Fibroblast of lung (primary cell): ENCODE results near the gene SPP1. TPM values are rescaled to one million over a fixed set of nuclear protein-coding genes. Genes with fewer than 3 reads are reported as not detected.
A peak's percentile ranks its signal among the peaks of the same experiment; 100 is the strongest.

ENCODE experiments used
- DNase-seq, 2 donors: peaks; one replicate each; pipeline versions ENCODE4 v3.0.0 to v3.0.0-alpha.2; 2010; ENCODE audit warnings: low read depth in 2 of 2
- H2AFZ ChIP-seq: 2 replicates; pipeline ENCODE4 v1.5.1; 2012; ENCODE audit warnings: low read length, control low read depth, inconsistent platforms
- H3K27ac ChIP-seq: 2 replicates; pipeline ENCODE4 v1.5.1; 2011; ENCODE audit warnings: low read length, control low read depth; ENCODE audit not compliant: insufficient read depth
- H3K27me3 ChIP-seq: 2 replicates; pipeline ENCODE4 v1.5.1; 2011; ENCODE audit warnings: mild to moderate bottlenecking, low read length; ENCODE audit not compliant: control insufficient read depth, insufficient read depth
- H3K36me3 ChIP-seq: 2 replicates; pipeline ENCODE4 v1.5.1; 2011; ENCODE audit warnings: low read length; ENCODE audit not compliant: control insufficient read depth, insufficient read depth
- H3K4me1 ChIP-seq: 2 replicates; pipeline ENCODE4 v1.5.1; 2011; ENCODE audit warnings: low read length; ENCODE audit not compliant: control insufficient read depth, insufficient read depth; ENCODE audit errors: extremely low read depth
- H3K4me2 ChIP-seq: 2 replicates; pipeline ENCODE4 v1.5.1; 2011; ENCODE audit warnings: low read length, control low read depth; ENCODE audit not compliant: insufficient read depth; ENCODE audit errors: extremely low read depth
- H3K4me3 ChIP-seq, 4 experiments: fragments of 200-600 bp in 1 of 4; sonication (generic) in 1 of 4; replicated peaks in 1 of 4; 2 replicates each; pipeline ENCODE4 v1.5.1; 2011 to 2016; ENCODE audit warnings: low read length in 4 of 4, low read depth in 3 of 4, mild to moderate bottlenecking in 3 of 4, control low read depth in 2 of 4, inconsistent platforms in 1 of 4, mixed read lengths in 1 of 4; ENCODE audit not compliant: insufficient read depth in 1 of 4; ENCODE audit errors: control extremely low read depth in 1 of 4
- H3K79me2 ChIP-seq: 2 replicates; pipeline ENCODE4 v1.5.1; 2012; ENCODE audit warnings: mild to moderate bottlenecking, low read length, inconsistent platforms; ENCODE audit not compliant: control insufficient read depth, insufficient read depth
- H3K9ac ChIP-seq: 2 replicates; pipeline ENCODE4 v1.5.1; 2011; ENCODE audit warnings: mild to moderate bottlenecking, low read length, control low read depth; ENCODE audit not compliant: insufficient read depth
- H3K9me3 ChIP-seq: 2 replicates; pipeline ENCODE4 v1.5.1; 2012; ENCODE audit warnings: low read depth, low read length; ENCODE audit not compliant: control insufficient read depth, insufficient read depth
- H4K20me1 ChIP-seq: 2 replicates; pipeline ENCODE4 v1.5.1; 2011; ENCODE audit warnings: low read length; ENCODE audit not compliant: control insufficient read depth, insufficient read depth; ENCODE audit errors: extremely low read depth
- EZH2 ChIP-seq: IDR thresholded peaks from 2 replicates; pipeline ENCODE4 v1.5.1; 2012; ENCODE audit warnings: low read length, control low read depth, mild to moderate bottlenecking; ENCODE audit errors: missing control alignments
- polyA plus RNA-seq, 2 donors: library from polyadenylated mRNA; depleted of rRNA in 1 of 2; stranded (reverse) in 1 of 2; unstranded in 1 of 2; fragments of >200 nt; gene quantifications; 2 replicates each; pipeline ENCODE4 v1.2.1, GENCODE V29; 2011 to 2012; ENCODE audit warnings: missing spikeins in 1 of 2
- total RNA-seq: library from RNA; depleted of rRNA; stranded (reverse); fragments of >200 nt; gene quantifications from 2 replicates; pipeline ENCODE4 v1.2.1, GENCODE V29; 2014
- TF ChIP-seq, protein P1 (sequence below), 2 donors: IDR thresholded peaks in 1 of 2; conservative IDR thresholded peaks in 1 of 2; 1 replicate in 1 of 2; 2 replicates in 1 of 2; pipeline ENCODE4 v1.5.1; 2011 to 2012; ENCODE audit warnings: low read length in 2 of 2, control low read depth in 1 of 2, inconsistent platforms in 1 of 2, low read depth in 1 of 2, mild to moderate bottlenecking in 1 of 2

Gene SPP1
- total and polyA plus RNA-seq, 2 donors (not counting 1 experiment from before 2014, with no cell fraction given): 0.17 to 0.59 TPM

DNA sequence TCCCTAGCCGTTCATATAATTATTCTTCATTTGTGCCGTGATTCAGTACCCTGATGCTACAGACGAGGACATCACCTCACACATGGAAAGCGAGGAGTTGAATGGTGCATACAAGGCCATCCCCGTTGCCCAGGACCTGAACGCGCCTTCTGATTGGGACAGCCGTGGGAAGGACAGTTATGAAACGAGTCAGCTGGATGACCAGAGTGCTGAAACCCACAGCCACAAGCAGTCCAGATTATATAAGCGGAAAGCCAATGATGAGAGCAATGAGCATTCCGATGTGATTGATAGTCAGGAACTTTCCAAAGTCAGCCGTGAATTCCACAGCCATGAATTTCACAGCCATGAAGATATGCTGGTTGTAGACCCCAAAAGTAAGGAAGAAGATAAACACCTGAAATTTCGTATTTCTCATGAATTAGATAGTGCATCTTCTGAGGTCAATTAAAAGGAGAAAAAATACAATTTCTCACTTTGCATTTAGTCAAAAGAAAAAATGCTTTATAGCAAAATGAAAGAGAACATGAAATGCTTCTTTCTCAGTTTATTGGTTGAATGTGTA lies 7.0 kb downstream of the SPP1 start:
- Histone ChIP-seq H3K9me3 (no peaks in the 10 kb centered on the region), H3K79me2 (no peaks in the 10 kb centered on the region), H3K9ac (no peak overlapping the region), H3K27me3 (no peaks in the 10 kb centered on the region), H3K4me3 (no peak overlapping the region), H4K20me1 (no peaks in the 10 kb centered on the region), H3K27ac (no peak overlapping the region), H3K36me3 (no peaks in the 10 kb centered on the region), H3K4me1 (no peaks in the 10 kb centered on the region), H3K4me2 (no peak overlapping the region), H2AFZ (no peak overlapping the region)
- DNase-seq: peak in 1 of 2 donors; percentile 72
- no peak for TF ChIP-seq EZH2
- TF ChIP-seq, protein P1, sequence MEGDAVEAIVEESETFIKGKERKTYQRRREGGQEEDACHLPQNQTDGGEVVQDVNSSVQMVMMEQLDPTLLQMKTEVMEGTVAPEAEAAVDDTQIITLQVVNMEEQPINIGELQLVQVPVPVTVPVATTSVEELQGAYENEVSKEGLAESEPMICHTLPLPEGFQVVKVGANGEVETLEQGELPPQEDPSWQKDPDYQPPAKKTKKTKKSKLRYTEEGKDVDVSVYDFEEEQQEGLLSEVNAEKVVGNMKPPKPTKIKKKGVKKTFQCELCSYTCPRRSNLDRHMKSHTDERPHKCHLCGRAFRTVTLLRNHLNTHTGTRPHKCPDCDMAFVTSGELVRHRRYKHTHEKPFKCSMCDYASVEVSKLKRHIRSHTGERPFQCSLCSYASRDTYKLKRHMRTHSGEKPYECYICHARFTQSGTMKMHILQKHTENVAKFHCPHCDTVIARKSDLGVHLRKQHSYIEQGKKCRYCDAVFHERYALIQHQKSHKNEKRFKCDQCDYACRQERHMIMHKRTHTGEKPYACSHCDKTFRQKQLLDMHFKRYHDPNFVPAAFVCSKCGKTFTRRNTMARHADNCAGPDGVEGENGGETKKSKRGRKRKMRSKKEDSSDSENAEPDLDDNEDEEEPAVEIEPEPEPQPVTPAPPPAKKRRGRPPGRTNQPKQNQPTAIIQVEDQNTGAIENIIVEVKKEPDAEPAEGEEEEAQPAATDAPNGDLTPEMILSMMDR (conservative IDR thresholded peaks at IDR 0.05 in 1 of 2, IDR thresholded peaks at IDR 0.05 in 1 of 2; ENCODE audit: low read depth in 1 of 2, low read length in 2 of 2): no peak

DNA sequence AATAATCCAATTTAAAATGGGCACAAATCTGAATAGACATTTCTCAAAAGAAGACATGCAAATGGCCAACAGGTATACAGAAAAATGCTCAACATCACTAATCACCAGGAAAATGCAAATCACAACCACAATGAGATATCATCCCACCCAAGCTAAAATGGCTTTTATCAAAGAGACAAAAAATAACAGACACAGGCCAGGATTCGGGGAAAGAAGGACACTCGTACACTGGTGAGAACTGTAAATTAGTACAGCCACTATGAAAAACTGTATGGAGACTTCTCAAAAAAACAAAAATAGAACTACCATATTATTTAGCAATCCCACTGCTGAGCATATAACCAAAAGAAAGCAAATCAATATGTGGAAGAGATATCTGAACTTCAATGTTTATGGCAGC lies 8.5 kb downstream of the SPP1 start:
- Histone ChIP-seq H3K27ac (no peak overlapping the region), H3K9ac (no peak overlapping the region), H3K4me1 (no peaks in the 10 kb centered on the region), H3K27me3 (no peaks in the 10 kb centered on the region), H3K36me3 (no peaks in the 10 kb centered on the region), H3K4me2 (no peak overlapping the region), H3K4me3 (no peak overlapping the region), H3K9me3 (no peaks in the 10 kb centered on the region), H3K79me2 (no peaks in the 10 kb centered on the region), H4K20me1 (no peaks in the 10 kb centered on the region), H2AFZ (no peak overlapping the region)
- TF ChIP-seq, protein P1 (conservative IDR thresholded peaks at IDR 0.05 in 1 of 2, IDR thresholded peaks at IDR 0.05 in 1 of 2; ENCODE audit: low read depth in 1 of 2, low read length in 2 of 2): no peak
- TF ChIP-seq EZH2: no peak
- no peak for DNase-seq

DNA sequence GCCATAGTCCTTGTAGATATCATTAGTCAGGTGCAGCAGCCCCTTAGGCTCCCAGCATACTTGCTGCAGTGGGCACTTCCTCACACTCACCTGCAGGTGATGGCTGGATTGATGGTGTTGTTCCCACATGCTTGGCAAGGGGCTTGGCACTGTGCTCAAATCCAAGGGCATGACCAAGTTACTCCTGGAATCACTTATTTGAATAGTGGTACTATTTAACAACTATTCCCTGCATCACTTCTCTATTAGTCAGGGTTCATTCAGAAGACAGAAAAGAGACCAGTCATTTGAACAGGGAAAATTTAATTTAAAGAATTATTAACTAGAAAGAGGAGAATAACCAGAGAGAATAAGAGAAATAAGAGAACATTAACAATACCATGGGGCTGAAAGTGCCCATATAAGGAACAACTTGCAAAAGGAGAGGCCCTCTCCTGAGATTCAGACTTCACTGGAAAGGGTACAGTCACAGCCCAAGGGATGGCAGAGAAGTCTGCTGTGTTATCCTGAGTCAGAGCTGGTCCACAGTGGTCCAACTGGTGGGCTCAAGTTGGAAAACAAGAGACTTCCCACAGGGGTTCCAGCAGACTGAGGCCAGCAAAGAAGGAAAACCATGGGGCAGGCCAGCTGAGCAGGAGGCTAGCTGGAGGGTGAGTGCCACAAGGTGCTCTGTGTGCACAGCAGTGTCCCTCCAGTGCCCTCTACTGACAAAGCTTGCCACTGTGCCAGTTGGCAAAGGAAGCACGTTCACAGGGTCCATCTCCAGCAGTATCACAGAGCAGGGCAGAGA lies 9.8 kb downstream of the SPP1 start:
- no peak overlapping the region for H3K27ac ChIP-seq
- H4K20me1 ChIP-seq: no peaks in the 10 kb centered on the region
- H3K4me2 ChIP-seq: no peak overlapping the region
- no peaks in the 10 kb centered on the region for H3K27me3 ChIP-seq
- no peak overlapping the region for H3K4me3 ChIP-seq
- H3K9ac ChIP-seq: no peak overlapping the region
- H3K4me1 ChIP-seq: no peaks in the 10 kb centered on the region
- no peaks in the 10 kb centered on the region for H3K36me3 ChIP-seq
- H3K9me3 ChIP-seq: no peaks in the 10 kb centered on the region
- no peak for TF ChIP-seq EZH2
- TF ChIP-seq, protein P1 (conservative IDR thresholded peaks at IDR 0.05 in 1 of 2, IDR thresholded peaks at IDR 0.05 in 1 of 2; ENCODE audit: low read depth in 1 of 2, low read length in 2 of 2): peak; percentile 33 to 70
- DNase-seq: peak; percentile 43 to 46
- no peaks in the 10 kb centered on the region for H3K79me2 ChIP-seq
- H2AFZ ChIP-seq: no peak overlapping the region
